Measurements from ENCODE around the gene CXorf66. TPM values are rescaled to one million over a fixed set of nuclear protein-coding genes. Genes with fewer than 3 reads are reported as not detected.

CXorf66 gene
- total and polyA plus RNA-seq, 9 of the 15 experiments (the other 6 are each of a cell fraction or from before 2014, with no cell fraction given): not detected

DNA sequence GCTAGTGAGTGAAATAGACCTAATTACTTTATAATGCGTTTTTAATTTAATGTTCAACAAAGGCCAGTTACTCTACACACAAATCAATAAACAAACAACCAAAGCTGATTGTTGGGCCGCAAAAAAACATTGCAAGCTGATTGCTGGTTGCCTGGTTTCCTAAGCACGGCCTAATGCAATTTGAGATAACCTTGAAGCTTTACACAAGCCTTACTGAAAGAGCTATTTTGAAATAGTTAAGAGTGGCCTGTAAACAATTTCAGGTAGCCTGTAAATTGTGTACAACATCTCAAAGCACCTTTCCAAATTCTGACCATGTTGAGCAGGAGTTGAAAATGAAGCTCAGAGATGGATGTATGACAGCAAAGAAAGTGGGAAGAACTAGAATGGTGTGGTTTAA, 17.5 kb upstream of the CXorf66 start:
- H3K27ac ChIP-seq (ENCODE audit: extremely low read depth, low read depth, low read length): no peak overlapping the region
- no peaks in the 10 kb centered on the region for H3K36me3 ChIP-seq (ENCODE audit: control insufficient read depth, insufficient read depth, low read length)
- ATAC-seq: no peak
- no peaks in the 10 kb centered on the region for H3K79me2 ChIP-seq (ENCODE audit: control insufficient read depth, insufficient read depth, low read length)
- no peaks in the 10 kb centered on the region for H3K9me3 ChIP-seq (replicated peaks; ENCODE audit: control insufficient read depth, insufficient read depth, low read depth, low read length)
- H3K27me3 ChIP-seq (ENCODE audit: control insufficient read depth in 2 of 2, insufficient read depth in 2 of 2, low read length in 2 of 2): no peaks in the 10 kb centered on the region
- no peaks in the 10 kb centered on the region for H4K20me1 ChIP-seq (replicated peaks; ENCODE audit: control insufficient read depth, insufficient read depth, low read length)
- ChIA-PET CTCF (ENCODE audit: low intra/inter-chr PET ratio) (no interaction called here), POLR2A (no interaction called here)
- no peak overlapping the region for H2AFZ ChIP-seq (ENCODE audit: low read depth, low read length)
- BruUV-seq (replicated peaks): no TSS peak
- no peak overlapping the region for H3K4me2 ChIP-seq (ENCODE audit: insufficient read depth, low read length)
- no peak for TF ChIP-seq RBFOX2 (IDR thresholded peaks at IDR 0.05; ENCODE audit: low read depth, low read length)
- no peak for TF ChIP-seq SMARCA5 (IDR thresholded peaks at IDR 0.05)
- no peak for TF ChIP-seq SMARCE1 (IDR thresholded peaks at IDR 0.05)
- no peak for TF ChIP-seq ZC3H8 (IDR thresholded peaks at IDR 0.05)
- TF ChIP-seq USF1 (CRISPR knock-in tag; IDR thresholded peaks at IDR 0.05): no peak
- TF ChIP-seq POLR2A (conservative IDR thresholded peaks at IDR 0.05): no peak
- no peak for TF ChIP-seq SRSF9 (IDR thresholded peaks at IDR 0.05; ENCODE audit: borderline replicate concordance, low read depth, low read length)
- TF ChIP-seq RNF2 (IDR thresholded peaks at IDR 0.05): no peak
- no peak for TF ChIP-seq GTF2E2 (tag; IDR thresholded peaks at IDR 0.05)
- TF ChIP-seq TAF9B (IDR thresholded peaks at IDR 0.05; ENCODE audit: partially characterized antibody): no peak
- FAIRE-seq: no peak
- H3K9ac ChIP-seq (ENCODE audit: insufficient read depth in 1 of 2, low read depth in 2 of 2, low read length in 2 of 2): no peak overlapping the region
- H3K4me1 ChIP-seq (replicated peaks in 1 of 2; ENCODE audit: control insufficient read depth in 2 of 2, insufficient read depth in 2 of 2, low read length in 2 of 2): no peaks in the 10 kb centered on the region; a peak in 1 of 5 replicates
- intact Hi-C loops (cut with micrococcal nuclease) (no loop called here), in situ Hi-C loops (cut with MboI) (no loop called here)
- no peak for DNase-seq (ENCODE audit: extremely low read depth in 1 of 4, low spot score in 3 of 4)
- H3K4me3 ChIP-seq: no peak overlapping the region
- WGBS (ENCODE audit: insufficient coverage, low coverage, missing lambda C conversion rate): 0% methylated on average over 3 of the region's 3 CpGs
- no peaks in the 10 kb centered on the region for H3K9me1 ChIP-seq (ENCODE audit: control insufficient read depth, insufficient read depth, low read length)

Measured in K562 (cell line).